HepG2 (cell line): ENCODE results near the gene APOC4. TPM values are rescaled to one million over a fixed set of nuclear protein-coding genes. Genes with fewer than 3 reads are reported as not detected.

Source experiments
- EEA1 ChIP-seq: sonication (generic); formaldehyde crosslinking; IDR thresholded peaks from 2 replicates; pipeline ENCODE4 v1.5.1; 2020; ENCODE audit warnings: mild to moderate bottlenecking, missing genetic modification reagents, borderline replicate concordance
- PHF21A ChIP-seq: sonication (generic); formaldehyde crosslinking; IDR thresholded peaks from 2 replicates; pipeline ENCODE4 v1.5.0; 2020; ENCODE audit warnings: mild to moderate bottlenecking, missing genetic modification reagents
- PHF5A ChIP-seq: IDR thresholded peaks from one replicate; pipeline ENCODE4 v1.6.1; 2018; ENCODE audit warnings: low read depth, missing genetic modification reagents; ENCODE audit not compliant: unreplicated experiment
- SRSF9 ChIP-seq: fragments of 200-400 bp; formaldehyde crosslinking; IDR thresholded peaks from 2 replicates; pipeline ENCODE4 v1.6.1; 2018; ENCODE audit warnings: borderline replicate concordance, mild to moderate bottlenecking, low read depth, low read length; ENCODE audit not compliant: insufficient read depth, poor library complexity, severe bottlenecking
- SRY ChIP-seq: sonication (generic); formaldehyde crosslinking; IDR thresholded peaks from 2 replicates; pipeline ENCODE4 v1.8.0; 2022; ENCODE audit warnings: mild to moderate bottlenecking, missing genetic modification reagents
- ZFP36L2 ChIP-seq: sonication (generic); formaldehyde crosslinking; IDR thresholded peaks from 2 replicates; pipeline ENCODE4 v1.4.0; 2020; ENCODE audit warnings: missing genetic modification reagents
- ZNF318 ChIP-seq: sonication (generic); formaldehyde crosslinking; IDR thresholded peaks from 2 replicates; pipeline ENCODE4 v1.4.0; 2020; ENCODE audit warnings: mild to moderate bottlenecking, missing genetic modification reagents
- ZNF513 ChIP-seq: sonication (generic); formaldehyde crosslinking; conservative IDR thresholded peaks from 2 replicates; pipeline ENCODE4 v1.5.0; 2020; ENCODE audit warnings: missing genetic modification reagents
- polyA plus RNA-seq, 8 experiments: library from polyadenylated mRNA; depleted of rRNA in 3 of 8; stranded (reverse) in 7 of 8; unstranded in 1 of 8; fragments of >200 nt; fragmentation: Illumina TruSeq in 4 of 8; extraction: Trizol in 4 of 8; gene quantifications; 2 replicates each; pipeline versions ENCODE4 v1.2.1 to v1.2.3, GENCODE V29; 2011 to 2016; ENCODE audit warnings: low read depth in 4 of 8, missing spikeins in 1 of 8, mixed read lengths in 1 of 8; ENCODE audit not compliant: insufficient read depth in 1 of 8
- total RNA-seq, 5 experiments: library from RNA; depleted of rRNA; stranded (reverse); fragments of >200 nt; fragmentation: Illumina TruSeq; extraction: Trizol; gene quantifications; 2 replicates each; pipeline ENCODE4 v1.2.3, GENCODE V29; 2016; ENCODE audit warnings: low read depth in 1 of 5
- TF ChIP-seq, protein P1 (sequence below): sonication (generic); formaldehyde crosslinking; IDR thresholded peaks from 2 replicates; pipeline ENCODE4 v1.4.0; 2020; ENCODE audit warnings: missing genetic modification reagents
- TF ChIP-seq, protein P2 (sequence below): sonication (generic); formaldehyde crosslinking; IDR thresholded peaks from 2 replicates; pipeline ENCODE4 v1.4.0; 2020; ENCODE audit warnings: mild to moderate bottlenecking, low read depth, missing genetic modification reagents
- TF ChIP-seq, protein P3 (sequence below): IDR thresholded peaks from 2 replicates; pipeline ENCODE4 v1.6.1; 2016; ENCODE audit warnings: mild to moderate bottlenecking
- TF ChIP-seq, protein P4 (sequence below): sonication (generic); formaldehyde crosslinking; IDR thresholded peaks from 2 replicates; pipeline ENCODE4 v1.4.0; 2020; ENCODE audit warnings: mild to moderate bottlenecking, missing genetic modification reagents

The APOC4 gene
- total and polyA plus RNA-seq, 2 of the 13 experiments (the other 11 are each of a cell fraction or from before 2014, with no cell fraction given) = 0.46 TPM; not detected in 1

GRCh38 chr19:44954649-44955504 is 12.8 kb downstream of the APOC4 start, which contains the start of gene CLPTM1 (continued):
- TF ChIP-seq ZNF318 (CRISPR knock-in tag) = no peak; the same call in 1 of the 2 replicates
- TF ChIP-seq SRSF9 = no peak
- no peak for TF ChIP-seq PHF5A
- TF ChIP-seq PHF21A = peak; percentile 88
- TF ChIP-seq, protein P1, sequence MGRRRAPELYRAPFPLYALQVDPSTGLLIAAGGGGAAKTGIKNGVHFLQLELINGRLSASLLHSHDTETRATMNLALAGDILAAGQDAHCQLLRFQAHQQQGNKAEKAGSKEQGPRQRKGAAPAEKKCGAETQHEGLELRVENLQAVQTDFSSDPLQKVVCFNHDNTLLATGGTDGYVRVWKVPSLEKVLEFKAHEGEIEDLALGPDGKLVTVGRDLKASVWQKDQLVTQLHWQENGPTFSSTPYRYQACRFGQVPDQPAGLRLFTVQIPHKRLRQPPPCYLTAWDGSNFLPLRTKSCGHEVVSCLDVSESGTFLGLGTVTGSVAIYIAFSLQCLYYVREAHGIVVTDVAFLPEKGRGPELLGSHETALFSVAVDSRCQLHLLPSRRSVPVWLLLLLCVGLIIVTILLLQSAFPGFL (CRISPR knock-in tag) = no peak
- no peak for TF ChIP-seq EEA1 (CRISPR knock-in tag)
- TF ChIP-seq, protein P2, sequence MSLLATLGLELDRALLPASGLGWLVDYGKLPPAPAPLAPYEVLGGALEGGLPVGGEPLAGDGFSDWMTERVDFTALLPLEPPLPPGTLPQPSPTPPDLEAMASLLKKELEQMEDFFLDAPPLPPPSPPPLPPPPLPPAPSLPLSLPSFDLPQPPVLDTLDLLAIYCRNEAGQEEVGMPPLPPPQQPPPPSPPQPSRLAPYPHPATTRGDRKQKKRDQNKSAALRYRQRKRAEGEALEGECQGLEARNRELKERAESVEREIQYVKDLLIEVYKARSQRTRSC = no peak
- TF ChIP-seq, protein P3, sequence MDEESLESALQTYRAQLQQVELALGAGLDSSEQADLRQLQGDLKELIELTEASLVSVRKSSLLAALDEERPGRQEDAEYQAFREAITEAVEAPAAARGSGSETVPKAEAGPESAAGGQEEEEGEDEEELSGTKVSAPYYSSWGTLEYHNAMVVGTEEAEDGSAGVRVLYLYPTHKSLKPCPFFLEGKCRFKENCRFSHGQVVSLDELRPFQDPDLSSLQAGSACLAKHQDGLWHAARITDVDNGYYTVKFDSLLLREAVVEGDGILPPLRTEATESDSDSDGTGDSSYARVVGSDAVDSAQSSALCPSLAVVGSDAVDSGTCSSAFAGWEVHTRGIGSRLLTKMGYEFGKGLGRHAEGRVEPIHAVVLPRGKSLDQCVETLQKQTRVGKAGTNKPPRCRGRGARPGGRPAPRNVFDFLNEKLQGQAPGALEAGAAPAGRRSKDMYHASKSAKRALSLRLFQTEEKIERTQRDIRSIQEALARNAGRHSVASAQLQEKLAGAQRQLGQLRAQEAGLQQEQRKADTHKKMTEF = peak; percentile 66
- no peak for TF ChIP-seq ZFP36L2 (CRISPR knock-in tag)
- no peak for TF ChIP-seq ZNF513 (CRISPR knock-in tag)
- TF ChIP-seq, protein P4, sequence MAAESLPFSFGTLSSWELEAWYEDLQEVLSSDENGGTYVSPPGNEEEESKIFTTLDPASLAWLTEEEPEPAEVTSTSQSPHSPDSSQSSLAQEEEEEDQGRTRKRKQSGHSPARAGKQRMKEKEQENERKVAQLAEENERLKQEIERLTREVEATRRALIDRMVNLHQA = no peak
- TF ChIP-seq SRY (CRISPR knock-in tag) = no peak
